ENCODE results near the gene KCNQ1.

The KCNQ1 gene

DNA sequence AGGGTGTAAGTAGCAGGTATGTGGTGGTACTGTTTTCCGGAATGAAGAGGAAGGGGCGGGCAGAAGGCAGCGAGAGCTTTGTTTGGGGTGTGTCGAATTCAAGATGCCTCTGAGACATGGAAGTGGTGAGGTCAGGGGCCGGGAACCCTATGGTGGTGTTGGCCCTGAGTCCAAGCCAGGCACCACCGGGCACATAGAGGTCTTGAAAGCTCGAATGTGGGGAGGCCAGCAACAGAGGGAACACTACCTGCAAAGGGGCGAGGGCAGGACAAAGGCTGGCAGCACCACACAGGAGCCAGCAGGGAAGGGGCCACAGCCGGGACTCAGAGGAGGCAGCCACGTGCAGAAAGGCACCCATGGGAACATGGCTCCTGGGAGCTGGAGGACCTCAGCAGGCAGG, 383.0 kb downstream of the KCNQ1 start:
- H3K9ac ChIP-seq (ENCODE audit: low read length), result no peak overlapping the region
- H3K4me1 ChIP-seq (ENCODE audit: control insufficient read depth, insufficient read depth, low read length), result peaks cover 24% of the 10 kb centered on the region
- H3K4me3 ChIP-seq (ENCODE audit: low read length), result no peak overlapping the region
- no peaks in the 10 kb centered on the region for H3K27me3 ChIP-seq (ENCODE audit: control insufficient read depth, insufficient read depth, low read length)
- H3K36me3 ChIP-seq (ENCODE audit: control insufficient read depth, insufficient read depth, low read length), result no peaks in the 10 kb centered on the region
- H3K27ac ChIP-seq (ENCODE audit: low read depth, low read length), result no peak overlapping the region

DNA sequence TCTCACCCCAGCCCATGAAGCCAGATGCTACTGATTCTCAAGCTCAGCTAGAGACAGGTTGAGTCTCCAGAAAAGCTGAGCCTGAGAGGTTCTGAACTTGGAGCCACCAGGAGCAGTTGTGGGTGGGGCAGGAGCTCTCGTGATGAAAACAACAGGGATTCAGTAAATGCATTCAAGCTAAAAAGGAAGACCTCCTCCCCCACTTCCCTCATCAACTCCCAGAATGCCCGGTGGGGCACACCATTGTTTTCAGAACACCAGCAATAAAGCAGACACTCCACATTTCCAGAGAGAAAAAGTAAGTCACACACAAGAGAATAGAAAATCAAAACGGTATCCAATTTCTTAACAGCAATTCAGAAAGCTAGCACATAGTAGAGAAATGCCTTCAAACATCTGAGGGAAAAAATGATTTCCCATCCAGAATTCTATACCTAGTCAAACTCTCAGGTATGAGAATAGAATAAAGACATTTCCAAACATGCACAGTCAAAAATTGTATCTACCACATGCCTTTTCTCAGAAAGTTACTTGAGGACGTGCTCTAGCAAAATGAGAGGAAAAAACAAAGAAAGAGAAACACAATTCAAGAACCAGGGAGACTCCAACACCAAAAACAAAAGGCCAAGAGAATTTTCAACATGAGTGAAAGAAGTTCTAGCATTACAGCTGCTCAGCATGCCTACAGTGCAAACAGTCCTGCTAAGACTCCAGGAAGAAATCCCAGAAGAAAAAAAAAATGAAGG, 383.9 kb downstream of the KCNQ1 start:
- Histone ChIP-seq H3K4me3 (ENCODE audit: low read length) (no peak overlapping the region), H3K27me3 (ENCODE audit: control insufficient read depth, insufficient read depth, low read length) (no peaks in the 10 kb centered on the region), H3K27ac (ENCODE audit: low read depth, low read length) (no peak overlapping the region), H3K4me1 (ENCODE audit: control insufficient read depth, insufficient read depth, low read length) (peaks cover 24% of the 10 kb centered on the region), H3K9ac (ENCODE audit: low read length) (no peak overlapping the region), H3K36me3 (ENCODE audit: control insufficient read depth, insufficient read depth, low read length) (no peaks in the 10 kb centered on the region)

DNA sequence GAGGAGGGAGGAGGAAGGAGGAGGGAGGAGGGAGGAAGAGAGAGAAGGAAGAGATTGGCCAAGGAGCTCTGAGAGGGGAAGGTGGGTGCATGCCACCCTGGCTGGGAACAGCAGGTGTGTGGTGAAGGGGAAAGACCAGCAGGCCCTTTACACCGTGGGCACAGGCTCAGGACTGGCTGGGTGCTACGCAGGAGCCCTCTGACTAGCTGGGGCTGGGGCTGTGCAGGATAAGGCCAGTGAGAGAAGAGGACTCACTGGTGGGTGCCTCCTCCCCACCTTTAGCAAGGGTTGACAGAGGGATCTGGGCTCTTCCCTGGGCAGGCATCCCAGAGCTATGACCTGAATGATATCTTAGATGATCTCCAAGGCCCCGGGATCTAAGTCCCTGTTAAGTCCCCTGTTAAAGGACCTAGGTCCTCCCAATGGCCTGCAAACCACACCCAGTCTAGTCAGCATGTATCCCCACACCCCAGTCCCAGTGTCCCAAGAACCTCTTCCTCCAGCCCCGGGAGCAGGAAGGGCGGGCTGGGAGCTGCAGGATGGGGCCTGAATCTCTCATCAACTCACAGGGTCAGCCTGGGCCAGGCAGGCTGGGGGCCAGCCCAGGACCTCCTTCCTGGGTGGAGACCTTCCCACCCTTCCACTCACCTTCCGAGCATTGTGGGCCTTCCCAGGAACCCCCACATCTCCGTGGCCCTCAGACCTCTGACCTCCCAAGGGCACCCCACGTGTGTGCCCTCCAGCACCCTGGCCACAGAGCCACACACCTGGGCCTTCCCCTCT, 385.4 kb downstream of the KCNQ1 start:
- no peaks in the 10 kb centered on the region for H3K27me3 ChIP-seq (ENCODE audit: control insufficient read depth, insufficient read depth, low read length)
- H3K9ac ChIP-seq (ENCODE audit: low read length), result no peak overlapping the region
- no peak overlapping the region for H3K27ac ChIP-seq (ENCODE audit: low read depth, low read length)
- H3K4me1 ChIP-seq (ENCODE audit: control insufficient read depth, insufficient read depth, low read length), result peaks cover 17% of the 10 kb centered on the region
- no peak overlapping the region for H3K4me3 ChIP-seq (ENCODE audit: low read length)
- H3K36me3 ChIP-seq (ENCODE audit: control insufficient read depth, insufficient read depth, low read length), result no peaks in the 10 kb centered on the region

DNA sequence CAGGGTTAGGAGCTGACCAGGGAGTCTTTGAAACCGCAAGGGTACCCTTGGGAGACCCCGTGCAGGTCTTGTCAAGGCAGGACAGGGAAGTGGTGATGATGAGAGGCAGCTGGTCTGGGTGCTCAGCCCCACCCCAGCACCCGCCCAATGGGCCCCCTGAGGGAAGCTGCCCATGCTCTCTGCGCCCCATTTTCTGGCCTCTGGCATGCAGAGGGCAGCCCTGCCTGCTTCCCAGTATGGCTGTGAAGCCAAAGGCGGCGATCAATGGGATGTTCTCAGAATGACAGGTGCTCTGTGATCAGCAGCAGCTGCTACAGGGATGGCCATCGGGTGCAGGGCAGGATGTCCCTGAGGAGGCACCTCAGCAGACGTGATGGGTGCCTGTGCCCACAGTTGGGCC, 386.1 kb downstream of the KCNQ1 start:
- Histone ChIP-seq H3K9ac (ENCODE audit: low read length) (no peak overlapping the region), H3K4me1 (ENCODE audit: control insufficient read depth, insufficient read depth, low read length) (peaks cover 11% of the 10 kb centered on the region), H3K36me3 (ENCODE audit: control insufficient read depth, insufficient read depth, low read length) (no peaks in the 10 kb centered on the region), H3K27me3 (ENCODE audit: control insufficient read depth, insufficient read depth, low read length) (no peaks in the 10 kb centered on the region), H3K27ac (ENCODE audit: low read depth, low read length) (no peak overlapping the region), H3K4me3 (ENCODE audit: low read length) (no peak overlapping the region)

DNA sequence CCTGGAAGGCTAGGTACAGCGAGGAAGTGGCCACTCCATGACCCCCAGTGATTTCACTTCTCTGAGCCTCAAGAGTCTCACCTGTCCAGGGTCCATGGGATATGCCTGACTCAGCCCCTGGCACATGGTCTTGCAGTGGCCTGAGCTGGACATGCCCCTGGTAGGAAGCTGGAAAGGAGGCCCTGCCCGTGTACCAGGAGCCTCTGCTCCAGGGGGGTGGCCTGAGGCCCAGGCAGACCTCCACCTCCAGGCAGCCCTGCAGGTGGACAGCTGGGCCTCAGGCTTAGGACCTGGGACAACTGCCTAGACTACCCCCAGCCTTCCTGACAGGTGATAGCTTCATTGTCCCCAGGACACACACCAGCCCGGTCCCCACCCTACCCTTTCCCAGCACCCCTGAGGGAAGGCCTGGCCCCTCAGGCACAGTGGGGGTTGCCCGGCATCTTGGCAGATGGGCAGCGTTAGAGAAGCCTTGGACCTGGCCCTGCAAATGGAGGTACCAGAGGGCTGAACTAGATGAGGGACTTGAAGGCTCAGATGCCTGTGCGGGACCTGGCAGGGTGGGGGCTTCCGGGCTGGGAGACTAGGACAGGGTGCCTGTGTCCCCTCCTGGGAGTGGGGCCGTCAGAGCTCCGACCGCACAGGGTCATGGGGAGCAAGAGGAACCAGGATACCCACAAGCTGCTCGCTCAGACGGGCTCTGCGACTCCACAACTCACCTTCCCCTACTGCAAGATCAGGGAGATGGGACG, 387.1 kb downstream of the KCNQ1 start:
- Histone ChIP-seq H3K27ac (ENCODE audit: low read depth, low read length) (no peak overlapping the region), H3K9ac (ENCODE audit: low read length) (no peak overlapping the region), H3K36me3 (ENCODE audit: control insufficient read depth, insufficient read depth, low read length) (no peaks in the 10 kb centered on the region), H3K4me1 (ENCODE audit: control insufficient read depth, insufficient read depth, low read length) (peaks cover 6% of the 10 kb centered on the region), H3K4me3 (ENCODE audit: low read length) (no peak overlapping the region), H3K27me3 (ENCODE audit: control insufficient read depth, insufficient read depth, low read length) (no peaks in the 10 kb centered on the region)

DNA sequence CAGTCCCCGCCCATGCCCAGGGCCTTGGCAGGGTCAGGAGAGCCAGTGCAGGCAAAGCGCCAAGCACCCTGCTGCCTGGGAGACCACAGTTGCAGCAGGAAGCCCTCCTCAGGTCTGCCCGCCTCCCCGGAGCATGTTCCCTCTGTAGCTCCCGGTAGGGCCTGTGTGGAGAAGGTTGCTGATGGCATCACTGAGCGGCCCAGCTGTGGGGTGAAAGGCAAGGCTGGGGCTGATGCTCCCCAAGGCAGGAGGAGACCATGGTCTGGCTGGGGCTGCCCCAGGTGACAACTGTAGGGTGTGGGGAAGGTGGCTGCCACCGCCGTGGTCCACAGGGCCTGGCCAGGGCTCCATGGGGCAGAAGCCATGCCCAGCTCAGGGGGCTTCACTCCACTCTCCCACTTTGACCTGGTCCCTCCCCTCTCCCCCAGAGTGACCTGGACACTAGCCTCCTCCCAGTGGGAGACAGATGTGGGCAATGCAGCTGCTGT, 387.8 kb downstream of the KCNQ1 start:
- Histone ChIP-seq H3K4me1 (ENCODE audit: control insufficient read depth, insufficient read depth, low read length) (peaks cover 5% of the 10 kb centered on the region), H3K27me3 (ENCODE audit: control insufficient read depth, insufficient read depth, low read length) (no peaks in the 10 kb centered on the region), H3K4me3 (ENCODE audit: low read length) (no peak overlapping the region), H3K27ac (ENCODE audit: low read depth, low read length) (no peak overlapping the region), H3K9ac (ENCODE audit: low read length) (no peak overlapping the region), H3K36me3 (ENCODE audit: control insufficient read depth, insufficient read depth, low read length) (no peaks in the 10 kb centered on the region)

DNA sequence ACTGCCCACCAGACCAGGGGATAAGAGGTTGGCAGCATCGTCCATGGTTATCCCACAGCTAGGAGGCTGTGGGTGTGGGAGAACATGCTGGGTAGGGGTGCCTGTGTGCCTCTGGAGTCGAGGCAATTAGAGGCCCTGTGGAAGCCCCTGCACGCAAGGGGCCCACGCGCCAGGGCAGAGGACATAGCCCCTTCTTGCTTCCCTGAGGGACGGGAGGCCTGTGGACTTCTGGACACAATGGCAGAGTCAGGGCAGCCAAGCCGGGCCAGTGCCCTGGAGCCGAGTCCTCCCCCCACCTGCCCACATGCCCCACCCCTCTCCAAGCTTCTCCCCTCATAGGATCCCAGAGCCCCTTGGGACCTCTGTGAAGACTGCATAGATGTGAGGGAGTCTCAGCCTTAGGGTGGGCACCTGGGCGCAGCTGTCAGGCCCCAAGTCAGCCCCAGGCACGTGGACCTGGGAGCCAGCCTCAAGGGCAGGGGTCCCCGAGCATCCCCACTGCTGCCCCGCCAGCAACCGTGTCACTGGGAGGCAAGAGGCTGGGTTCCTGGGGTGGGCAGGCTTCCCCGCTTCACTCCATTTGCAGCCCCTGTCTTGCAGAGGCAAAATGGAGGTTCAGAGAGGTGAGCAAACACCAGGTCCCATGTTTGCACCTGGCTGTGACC, 388.4 kb downstream of the KCNQ1 start:
- no peak overlapping the region for H3K9ac ChIP-seq (ENCODE audit: low read length)
- no peaks in the 10 kb centered on the region for H3K27me3 ChIP-seq (ENCODE audit: control insufficient read depth, insufficient read depth, low read length)
- no peak overlapping the region for H3K4me3 ChIP-seq (ENCODE audit: low read length)
- no peaks in the 10 kb centered on the region for H3K36me3 ChIP-seq (ENCODE audit: control insufficient read depth, insufficient read depth, low read length)
- H3K4me1 ChIP-seq (ENCODE audit: control insufficient read depth, insufficient read depth, low read length), result peaks cover 5% of the 10 kb centered on the region
- H3K27ac ChIP-seq (ENCODE audit: low read depth, low read length), result no peak overlapping the region

DNA sequence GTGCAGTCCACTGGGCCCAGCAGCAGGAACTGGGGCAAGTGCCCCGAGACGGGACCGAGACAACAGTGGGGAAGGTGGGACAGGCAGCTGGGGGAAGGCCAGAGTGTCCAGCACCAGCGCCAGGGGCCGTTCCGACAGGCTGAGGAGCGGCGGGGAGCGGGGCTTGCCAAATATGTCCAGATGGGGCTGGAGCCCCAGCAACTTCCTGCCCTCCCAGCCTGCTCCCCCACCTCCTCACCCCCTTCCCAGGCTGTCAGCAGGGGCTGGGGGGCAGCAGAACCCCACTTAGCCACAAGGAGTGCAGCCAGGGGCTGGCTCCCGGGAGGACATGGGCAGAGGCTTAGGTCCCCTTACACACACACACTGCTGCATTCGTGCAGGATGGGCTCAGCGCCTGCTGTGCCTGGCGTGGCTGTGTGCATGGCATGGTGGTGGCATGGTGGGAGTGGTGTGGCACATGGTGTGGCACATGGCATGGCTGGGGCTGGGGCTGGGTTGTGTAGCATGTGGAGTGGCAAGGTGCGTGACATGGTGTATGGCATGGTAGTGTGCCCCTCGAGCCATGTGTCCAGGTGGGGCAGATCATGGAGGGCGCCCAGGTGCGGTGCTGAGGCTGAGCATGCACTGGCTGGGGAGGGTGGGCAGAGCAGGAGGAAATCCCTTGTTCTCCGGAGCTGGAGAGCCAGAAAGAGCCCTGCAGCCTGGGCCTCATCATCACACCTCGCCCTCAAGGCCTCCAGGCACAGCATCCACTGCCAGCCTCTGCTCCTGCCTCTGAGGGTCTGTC, 389.1 kb downstream of the KCNQ1 start:
- Histone ChIP-seq H3K27ac (ENCODE audit: low read depth, low read length) (no peak overlapping the region), H3K27me3 (ENCODE audit: control insufficient read depth, insufficient read depth, low read length) (no peaks in the 10 kb centered on the region), H3K9ac (ENCODE audit: low read length) (no peak overlapping the region), H3K4me3 (ENCODE audit: low read length) (no peak overlapping the region), H3K4me1 (ENCODE audit: control insufficient read depth, insufficient read depth, low read length) (peaks cover 5% of the 10 kb centered on the region), H3K36me3 (ENCODE audit: control insufficient read depth, insufficient read depth, low read length) (no peaks in the 10 kb centered on the region)

DNA sequence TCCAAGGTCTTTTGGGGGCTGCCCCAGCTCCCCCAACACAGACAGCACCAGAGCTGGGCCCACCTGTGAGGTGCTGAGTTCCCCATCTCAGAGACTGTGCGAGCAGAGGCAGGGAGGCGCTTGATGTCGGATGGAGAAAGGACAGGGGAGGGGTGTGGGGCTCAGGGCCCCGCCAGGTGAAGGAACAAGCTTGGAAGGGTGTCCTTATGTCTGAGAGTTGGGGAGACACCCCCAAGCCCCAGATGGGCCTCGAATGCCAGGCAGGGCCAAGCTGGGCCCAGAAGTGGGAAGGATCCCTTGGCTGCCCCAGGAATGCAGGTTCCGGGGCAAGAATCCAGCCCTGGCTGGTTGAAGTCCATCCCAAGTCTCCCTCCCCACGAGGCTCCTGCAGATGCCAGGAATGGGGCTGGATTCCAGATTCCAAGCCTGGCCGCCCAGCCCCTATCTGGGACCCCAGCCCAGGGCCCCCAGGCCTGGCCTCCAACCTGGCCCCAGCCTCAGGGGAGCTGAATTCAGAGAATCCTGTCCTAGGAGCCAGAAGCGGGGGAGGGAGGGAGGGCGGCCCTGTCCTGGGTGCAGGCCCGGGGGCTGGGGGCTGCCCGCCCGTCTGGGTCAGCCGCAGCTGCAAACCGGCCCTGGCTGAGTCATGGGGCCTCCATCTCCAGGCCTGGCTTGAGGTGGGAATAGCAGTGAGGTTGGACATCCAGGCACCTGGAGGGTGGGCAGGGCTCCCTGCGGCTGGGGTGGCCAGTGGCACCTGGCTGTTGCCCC, 389.9 kb downstream of the KCNQ1 start:
- peaks cover 5% of the 10 kb centered on the region for H3K4me1 ChIP-seq (ENCODE audit: control insufficient read depth, insufficient read depth, low read length)
- no peak overlapping the region for H3K27ac ChIP-seq (ENCODE audit: low read depth, low read length)
- no peak overlapping the region for H3K4me3 ChIP-seq (ENCODE audit: low read length)
- no peak overlapping the region for H3K9ac ChIP-seq (ENCODE audit: low read length)
- no peaks in the 10 kb centered on the region for H3K36me3 ChIP-seq (ENCODE audit: control insufficient read depth, insufficient read depth, low read length)
- no peaks in the 10 kb centered on the region for H3K27me3 ChIP-seq (ENCODE audit: control insufficient read depth, insufficient read depth, low read length)

DNA sequence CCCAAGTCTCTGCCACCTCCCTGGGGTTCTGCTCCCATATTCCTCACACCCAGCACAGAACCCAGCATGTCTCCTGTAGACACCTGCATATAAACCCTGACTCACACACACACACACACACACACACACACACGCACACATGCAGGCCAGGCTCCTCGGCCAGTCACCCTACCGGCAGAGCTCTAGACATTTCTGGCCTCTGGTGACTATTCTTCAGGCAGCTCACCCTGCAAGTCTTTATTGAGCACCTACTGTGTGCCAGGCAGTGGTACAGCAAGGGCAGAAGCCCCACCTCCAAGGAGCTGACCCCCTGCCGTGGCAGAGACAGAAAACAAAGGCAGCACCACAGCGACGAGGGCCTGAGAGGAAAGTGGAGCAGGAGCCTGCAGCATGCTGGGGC, 390.5 kb downstream of the KCNQ1 start:
- Histone ChIP-seq H3K27me3 (ENCODE audit: control insufficient read depth, insufficient read depth, low read length) (no peaks in the 10 kb centered on the region), H3K4me1 (ENCODE audit: control insufficient read depth, insufficient read depth, low read length) (peaks cover 5% of the 10 kb centered on the region), H3K4me3 (ENCODE audit: low read length) (no peak overlapping the region), H3K9ac (ENCODE audit: low read length) (no peak overlapping the region), H3K27ac (ENCODE audit: low read depth, low read length) (no peak overlapping the region), H3K36me3 (ENCODE audit: control insufficient read depth, insufficient read depth, low read length) (no peaks in the 10 kb centered on the region)

DNA sequence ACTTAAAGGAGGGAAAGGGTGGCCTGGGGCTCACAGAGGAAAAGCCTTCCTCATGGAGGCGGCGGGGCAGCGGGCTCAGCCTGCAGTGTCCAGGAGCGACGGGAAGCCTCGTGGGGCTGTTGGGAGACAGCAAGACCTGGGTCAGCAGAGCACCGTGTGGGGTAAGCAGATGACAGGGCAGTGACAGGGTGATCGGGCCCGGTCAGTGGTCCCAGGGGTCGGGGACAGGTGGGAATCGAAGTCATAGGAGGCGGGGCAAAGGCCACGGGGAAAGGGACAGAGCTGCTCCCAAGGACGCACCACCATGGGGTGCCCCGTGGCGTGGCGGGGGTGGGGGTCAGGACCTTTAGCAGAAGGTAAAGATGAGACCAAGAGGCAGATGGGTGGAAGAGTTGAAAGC, 390.9 kb downstream of the KCNQ1 start:
- H3K4me3 ChIP-seq (ENCODE audit: low read length), result no peak overlapping the region
- H3K4me1 ChIP-seq (ENCODE audit: control insufficient read depth, insufficient read depth, low read length), result peaks cover 5% of the 10 kb centered on the region
- H3K36me3 ChIP-seq (ENCODE audit: control insufficient read depth, insufficient read depth, low read length), result no peaks in the 10 kb centered on the region
- no peak overlapping the region for H3K9ac ChIP-seq (ENCODE audit: low read length)
- H3K27me3 ChIP-seq (ENCODE audit: control insufficient read depth, insufficient read depth, low read length), result no peaks in the 10 kb centered on the region
- no peak overlapping the region for H3K27ac ChIP-seq (ENCODE audit: low read depth, low read length)
